UCSD-AML1 (cell line): ENCODE measurements around the gene ERC2.
"Not testable (repeated sequence)": the region's sequence is repeated elsewhere in the genome, so short reads cannot be mapped to it uniquely, and the experiment has no call there.

ENCODE experiments used
- DNase-seq: peaks from one replicate; lab custom pipeline; 2025; ENCODE audit not compliant: unreplicated experiment; lab: John Stamatoyannopoulos, UW

The ERC2 gene

DNA sequence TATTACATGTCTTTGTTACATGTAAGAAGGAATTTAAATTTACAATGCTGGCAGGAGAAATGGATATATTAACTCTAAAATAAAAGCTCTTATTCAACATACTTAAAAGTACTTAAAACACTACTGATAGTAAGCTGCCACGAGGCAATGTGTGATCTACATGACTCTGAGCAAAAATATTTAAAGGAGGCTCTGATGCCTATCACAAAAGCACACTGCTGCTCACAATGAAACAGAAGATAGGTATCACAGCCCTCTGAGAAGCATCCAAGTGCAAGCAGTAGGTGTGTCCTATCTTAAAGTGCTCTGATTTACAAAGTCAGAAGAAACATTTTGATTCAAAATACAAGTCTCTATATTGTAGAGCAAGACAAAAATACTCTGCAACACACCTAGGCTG lies 610.0 kb downstream of the ERC2 start:
- no peak for DNase-seq

DNA sequence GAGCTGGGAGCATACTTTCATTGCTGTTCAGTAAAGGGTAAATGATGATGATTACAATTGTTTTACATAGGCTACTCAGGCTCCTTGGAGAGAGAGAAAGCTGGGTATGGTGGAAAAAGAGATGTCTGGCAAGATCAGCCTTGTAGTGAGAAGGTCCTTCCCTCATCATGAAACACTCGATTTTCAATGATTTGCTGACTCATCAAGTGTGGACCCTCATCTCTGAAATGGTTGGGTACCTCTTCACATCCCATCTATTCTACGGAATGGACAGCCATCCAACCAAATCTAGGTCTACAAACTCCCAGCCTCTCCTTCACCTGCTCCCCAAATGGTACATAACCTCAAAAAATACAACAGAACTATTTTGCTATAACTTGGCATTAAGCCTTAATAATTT lies 610.6 kb downstream of the ERC2 start:
- DNase-seq = no peak

DNA sequence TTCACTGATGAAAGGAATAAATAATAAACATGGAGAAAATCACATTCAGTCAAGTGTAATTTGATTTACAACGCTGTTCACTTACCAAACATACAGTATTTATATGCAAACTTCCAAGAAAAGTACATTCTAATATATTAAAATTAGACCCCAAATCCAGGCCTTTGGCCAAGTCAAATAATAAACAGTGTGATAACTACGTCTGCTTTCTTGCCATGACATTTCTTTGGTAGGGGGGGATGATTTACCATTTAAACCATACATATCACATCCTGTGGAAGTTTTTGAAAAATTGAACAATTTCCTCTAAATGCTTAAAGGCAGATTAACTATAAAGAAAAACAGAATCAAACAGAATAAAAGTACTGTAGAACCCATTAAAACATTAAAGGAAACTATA lies 613.0 kb downstream of the ERC2 start:
- DNase-seq = no peak

DNA sequence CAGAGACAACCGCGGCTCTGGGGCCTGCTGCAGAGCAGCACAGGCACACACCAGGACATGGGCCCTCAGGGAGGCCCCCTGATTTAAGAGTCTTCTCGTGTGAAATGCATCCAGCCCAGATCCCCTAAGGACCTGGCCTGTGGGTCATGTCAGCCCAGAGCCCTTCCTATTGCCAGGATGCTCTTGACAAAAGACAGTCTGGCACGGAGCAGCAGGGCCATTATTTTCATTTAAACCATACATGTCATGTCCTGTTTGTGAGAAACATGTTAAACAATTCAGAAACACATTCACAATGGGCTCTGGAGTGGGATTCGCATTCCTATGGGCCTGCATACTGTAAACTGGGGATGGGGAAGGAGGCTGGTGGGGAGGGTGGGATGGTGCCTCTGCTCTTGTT lies 613.8 kb downstream of the ERC2 start:
- no peak for DNase-seq

DNA sequence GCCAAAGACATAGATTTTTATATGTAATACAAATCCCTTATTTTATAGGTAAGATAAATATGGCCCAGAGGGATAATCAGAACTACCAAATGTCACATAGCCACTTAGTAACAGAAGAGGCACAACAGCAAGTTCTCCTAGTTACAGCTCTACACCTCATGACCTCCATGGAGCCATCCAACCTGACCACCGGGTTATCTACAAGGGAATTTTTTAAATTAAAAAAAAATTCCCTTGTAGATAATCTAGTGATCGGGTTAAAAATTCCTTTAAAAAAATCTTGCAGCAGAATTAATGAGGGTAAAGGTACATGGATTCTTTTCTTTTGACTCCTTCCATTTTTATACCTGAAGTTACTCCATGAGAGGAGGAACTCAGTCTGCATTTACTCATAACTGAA lies 615.9 kb downstream of the ERC2 start:
- DNase-seq = no peak

DNA sequence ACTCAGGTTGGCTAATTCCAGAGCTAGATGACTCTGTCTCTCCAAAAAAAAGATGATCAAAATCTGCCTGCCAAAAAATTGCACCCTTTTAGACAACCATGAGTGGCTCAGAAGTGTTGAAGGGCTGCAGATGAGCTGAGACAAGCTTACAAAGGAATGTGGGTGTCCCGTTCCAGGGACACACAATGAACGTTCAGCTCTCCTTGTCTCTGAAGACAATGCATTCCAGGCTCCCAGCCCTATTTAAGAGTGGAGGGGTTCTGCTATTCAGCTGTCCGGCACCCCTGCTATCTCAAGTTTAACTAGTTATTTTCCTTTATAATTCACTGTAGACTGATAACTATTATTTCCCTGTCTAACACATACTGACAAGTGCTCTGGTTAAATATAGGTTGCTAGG lies 626.1 kb downstream of the ERC2 start:
- DNase-seq = no peak

DNA sequence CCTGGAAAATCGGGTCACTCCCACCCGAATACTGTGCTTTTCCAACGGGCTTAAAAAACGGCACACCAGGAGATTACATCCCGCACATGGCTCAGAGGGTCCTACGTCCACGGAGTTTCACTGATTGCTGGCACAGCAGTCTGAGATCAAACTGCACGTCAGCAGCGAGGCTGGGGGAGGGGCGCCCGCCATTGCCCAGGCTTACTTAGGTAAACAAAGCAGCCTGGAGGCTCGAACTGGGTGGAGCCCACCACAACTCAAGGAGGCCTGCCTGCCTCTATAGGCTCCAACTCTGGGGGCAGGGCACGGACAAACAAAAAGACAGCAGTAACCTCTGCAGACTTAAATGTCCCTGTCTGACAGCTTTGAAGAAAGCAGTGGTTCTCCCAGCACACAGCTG lies 636.4 kb downstream of the ERC2 start:
- not testable (repeated sequence) for DNase-seq

DNA sequence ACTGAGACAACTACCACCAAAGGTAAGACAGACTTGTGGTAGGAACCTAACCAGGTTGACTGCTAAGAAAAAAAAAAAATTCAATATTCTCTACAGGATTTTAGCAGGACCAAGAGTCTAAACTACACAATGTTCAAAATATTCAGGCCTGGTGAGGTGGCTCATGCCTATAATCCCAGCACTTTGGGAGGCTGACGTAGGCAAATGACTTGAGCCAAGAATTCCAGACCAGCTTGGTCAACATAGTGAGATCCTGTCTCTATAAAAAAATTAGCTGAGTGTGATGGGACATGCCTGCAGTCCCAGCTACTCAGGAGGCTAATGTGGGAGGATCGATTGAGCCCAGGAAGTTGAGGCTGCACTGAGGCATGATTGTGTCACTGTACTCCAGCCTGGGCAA lies 639.6 kb downstream of the ERC2 start:
- DNase-seq = no peak

DNA sequence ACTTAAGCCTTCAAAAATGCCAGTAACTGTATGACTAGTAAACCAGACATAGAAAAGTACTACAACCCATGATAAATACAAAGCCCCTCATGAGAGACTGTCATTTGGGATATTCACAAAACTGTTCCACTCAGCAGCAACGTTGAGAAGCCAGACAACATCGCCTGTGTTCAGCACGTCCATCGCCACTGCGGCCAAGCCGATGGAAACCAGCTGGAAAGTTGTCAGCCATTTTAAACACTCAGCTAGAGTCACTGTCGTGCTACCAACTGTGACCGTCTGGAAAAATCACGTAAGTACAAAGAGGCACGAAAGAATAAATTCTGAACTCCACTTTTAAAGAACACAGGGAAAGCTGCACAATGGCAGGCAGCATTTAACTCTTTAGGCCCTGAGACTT lies 640.5 kb downstream of the ERC2 start:
- no peak for DNase-seq

DNA sequence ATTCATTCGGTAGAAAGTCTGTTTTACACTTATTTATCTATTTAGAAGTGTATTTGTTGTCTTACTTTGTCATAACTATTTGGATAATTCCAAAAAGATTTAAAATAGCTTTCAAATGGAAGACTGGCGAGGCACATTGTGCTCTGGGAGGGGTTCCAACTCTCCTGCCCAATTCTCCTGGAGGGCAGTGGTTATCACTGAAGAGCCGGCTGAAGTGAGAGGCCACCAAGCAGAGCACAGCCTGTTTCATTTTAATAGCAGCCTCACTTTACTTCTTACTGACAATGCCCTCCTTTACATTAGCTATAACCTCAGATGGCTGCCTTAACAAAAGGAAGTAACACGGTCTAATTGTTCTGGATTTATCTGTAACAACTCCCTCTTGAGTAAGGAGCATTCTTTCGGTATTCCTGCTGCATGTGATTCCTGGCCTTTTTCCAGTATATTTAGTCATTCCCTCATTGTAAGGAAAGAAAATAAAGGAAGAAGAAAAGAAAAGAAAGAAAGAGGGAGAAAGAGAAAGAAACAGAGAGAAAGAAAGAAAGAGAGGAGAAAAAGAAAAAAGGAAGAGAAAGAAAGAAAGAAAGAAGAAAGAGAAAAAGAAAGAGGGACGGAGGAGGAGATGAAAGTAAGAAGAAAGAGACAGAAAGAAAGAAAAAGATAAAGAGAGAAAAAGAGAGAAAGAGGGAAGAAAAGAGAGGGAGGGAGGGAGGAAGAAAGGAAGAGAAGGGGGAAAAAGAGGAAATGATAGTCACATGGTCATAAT lies 641.4 kb downstream of the ERC2 start:
- DNase-seq = no peak

DNA sequence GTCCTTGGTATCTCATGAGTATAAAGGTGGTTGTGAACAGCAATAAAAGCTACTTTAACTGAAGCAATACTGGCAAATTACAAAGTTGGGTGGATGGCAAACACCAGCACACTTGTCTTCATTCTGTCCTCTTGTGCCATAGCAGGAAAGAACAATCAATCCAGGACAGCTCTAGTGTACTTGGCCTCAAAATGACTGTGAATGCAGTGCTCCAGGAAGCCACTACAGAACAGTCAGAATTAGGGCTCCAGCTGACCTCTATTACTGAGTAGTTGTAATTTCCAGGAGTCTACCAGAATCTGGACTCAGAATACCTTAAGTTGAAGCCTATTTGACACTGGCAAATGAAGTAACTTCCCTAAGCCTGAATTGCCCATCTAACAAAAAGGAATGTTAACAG lies 642.2 kb downstream of the ERC2 start:
- no peak for DNase-seq

DNA sequence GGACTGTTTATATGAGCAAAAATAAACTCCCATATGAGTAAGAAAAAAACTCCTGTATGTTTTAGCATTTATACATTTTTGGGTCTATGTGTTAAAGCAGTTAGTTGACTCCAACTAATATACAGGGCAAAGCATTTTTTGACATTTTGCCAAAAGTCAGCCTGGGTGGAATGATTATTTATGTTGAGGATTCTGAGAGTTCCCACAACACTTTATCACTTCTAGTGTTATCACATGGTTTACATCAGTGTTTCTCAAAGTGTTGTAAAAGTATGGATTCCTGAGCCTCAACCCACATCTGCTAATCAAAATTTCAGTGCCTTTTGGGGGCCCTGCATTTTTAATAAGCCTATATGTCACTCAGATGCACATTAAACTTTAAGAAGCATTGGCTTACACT lies 643.9 kb downstream of the ERC2 start:
- DNase-seq = no peak

DNA sequence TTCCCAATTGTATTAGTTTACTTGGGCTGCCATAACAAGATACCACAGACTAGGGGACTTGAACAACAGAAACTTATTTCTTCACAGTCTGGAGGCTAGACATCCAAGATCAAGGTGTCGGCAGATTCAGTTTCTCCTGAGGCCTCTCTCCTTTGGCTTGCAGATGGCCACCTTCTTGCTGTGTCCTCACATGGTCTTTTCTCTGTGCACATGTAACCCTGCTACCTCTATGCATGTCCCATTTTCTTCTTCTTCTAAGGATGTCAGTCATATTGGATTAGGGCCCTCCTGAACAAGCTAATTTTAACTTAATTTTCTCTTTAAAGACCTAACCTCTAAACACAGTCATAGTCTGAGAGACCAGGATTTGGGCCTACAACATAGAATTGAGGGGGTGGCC lies 644.4 kb downstream of the ERC2 start:
- DNase-seq = no peak

DNA sequence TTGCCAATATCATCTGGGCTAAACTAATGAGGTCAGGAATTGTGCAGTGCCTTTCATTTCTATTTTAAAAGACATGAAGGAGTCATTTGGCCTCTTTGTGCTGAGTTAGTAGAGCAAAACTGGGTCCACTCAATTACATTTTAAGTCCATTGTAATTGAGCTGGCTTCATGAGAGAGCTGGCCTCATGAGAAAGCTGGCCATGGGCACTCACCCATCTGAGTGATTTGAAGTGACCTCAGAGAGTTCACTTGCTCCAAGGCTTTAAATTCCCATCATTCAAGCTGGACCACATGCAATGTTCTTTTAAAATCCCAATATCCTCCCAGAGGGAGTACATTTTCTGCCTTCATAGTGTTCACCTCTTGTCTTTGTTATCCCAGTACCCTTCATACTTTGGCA lies 645.3 kb downstream of the ERC2 start:
- DNase-seq = no peak

DNA sequence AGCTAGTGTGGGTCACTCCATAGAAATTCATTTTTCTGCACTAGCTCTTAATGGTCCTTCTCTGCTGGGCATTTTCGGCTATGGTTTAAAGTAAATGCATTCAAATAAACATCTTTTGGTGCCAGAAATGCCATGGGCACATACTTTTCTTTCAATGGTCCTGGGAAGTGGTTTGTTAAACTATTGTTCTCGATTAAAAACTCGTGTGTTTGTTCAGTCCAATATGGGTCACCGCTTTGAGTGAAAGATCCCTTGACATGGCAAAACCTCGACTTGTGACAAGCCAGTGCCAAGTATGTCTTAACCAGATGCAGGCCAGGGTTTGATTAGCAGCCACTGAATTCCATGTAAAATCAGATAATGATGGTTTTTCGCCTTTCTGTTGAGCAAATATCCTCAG lies 649.3 kb downstream of the ERC2 start:
- no peak for DNase-seq

DNA sequence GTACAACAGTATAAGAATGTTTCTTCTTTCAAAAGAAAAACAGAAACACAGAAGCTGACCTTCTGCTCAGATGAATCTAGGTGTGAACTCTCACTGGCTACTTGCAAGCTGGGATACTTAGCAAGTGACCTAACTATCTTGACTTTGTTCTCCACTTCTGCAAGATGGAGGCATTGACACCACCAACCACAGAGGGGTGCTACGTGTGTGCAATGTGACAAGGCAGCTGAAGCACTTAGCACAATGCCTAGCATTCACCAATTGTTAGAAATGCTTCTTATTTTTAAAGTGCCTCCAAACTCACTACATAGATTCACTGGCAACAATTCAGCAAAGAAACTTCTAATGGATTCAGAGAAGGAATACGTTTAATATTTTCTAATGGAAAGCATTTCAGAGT lies 649.8 kb downstream of the ERC2 start:
- no peak for DNase-seq

DNA sequence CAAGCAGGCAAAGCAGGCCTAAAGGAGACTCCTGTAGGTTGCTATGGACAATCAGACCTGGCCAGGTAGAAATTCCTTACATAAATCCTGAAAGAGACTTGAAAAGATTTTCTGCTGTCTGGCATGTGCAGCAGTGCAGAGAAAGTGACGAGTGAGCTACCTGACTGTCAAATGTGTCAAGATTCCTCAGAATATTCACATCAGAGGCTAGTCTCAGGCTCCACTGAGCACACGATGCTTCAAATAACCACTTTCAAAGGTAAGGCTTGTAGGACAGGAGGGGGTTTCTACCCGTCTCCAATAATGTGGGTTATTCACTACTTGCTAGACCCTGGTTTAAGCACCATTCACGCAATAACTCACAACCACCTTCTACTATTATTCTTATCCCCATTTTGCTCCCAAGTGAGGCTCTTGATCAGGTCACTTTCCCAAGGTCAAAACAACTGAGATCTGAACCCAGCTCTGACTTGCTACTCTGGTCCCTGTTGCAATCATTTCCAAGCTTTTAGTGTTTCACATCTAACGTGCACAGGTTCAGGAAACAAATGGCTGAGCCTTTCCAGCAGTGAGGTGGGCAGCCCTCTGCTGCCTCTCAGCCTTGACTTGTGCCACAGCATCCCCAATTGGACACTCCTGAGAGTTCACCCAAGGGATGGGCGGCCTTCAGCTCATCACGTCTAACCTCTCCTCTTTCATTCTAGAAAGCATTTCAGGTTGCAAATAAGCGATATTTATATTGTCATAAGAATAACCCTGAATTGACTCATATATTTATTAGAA lies 651.3 kb downstream of the ERC2 start:
- no peak for DNase-seq

DNA sequence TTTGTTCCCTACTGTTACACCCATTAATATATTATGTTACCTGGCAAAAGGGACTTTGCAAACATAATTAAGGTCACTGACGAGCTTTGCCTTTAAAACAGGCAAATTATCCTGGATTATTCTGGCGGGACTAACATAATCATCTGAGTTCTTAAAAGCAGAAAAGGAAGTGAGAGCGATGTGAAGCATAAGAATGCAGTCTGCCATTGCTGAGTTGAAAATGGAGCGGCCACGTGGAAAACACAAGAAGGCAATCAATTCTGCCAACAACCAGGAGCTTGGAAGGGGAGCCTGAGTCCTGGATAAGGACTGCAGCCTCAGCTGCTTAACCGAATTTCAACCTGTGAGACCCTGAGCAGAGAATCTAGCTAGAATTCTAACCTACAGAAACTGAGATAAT lies 653.0 kb downstream of the ERC2 start:
- DNase-seq = no peak

DNA sequence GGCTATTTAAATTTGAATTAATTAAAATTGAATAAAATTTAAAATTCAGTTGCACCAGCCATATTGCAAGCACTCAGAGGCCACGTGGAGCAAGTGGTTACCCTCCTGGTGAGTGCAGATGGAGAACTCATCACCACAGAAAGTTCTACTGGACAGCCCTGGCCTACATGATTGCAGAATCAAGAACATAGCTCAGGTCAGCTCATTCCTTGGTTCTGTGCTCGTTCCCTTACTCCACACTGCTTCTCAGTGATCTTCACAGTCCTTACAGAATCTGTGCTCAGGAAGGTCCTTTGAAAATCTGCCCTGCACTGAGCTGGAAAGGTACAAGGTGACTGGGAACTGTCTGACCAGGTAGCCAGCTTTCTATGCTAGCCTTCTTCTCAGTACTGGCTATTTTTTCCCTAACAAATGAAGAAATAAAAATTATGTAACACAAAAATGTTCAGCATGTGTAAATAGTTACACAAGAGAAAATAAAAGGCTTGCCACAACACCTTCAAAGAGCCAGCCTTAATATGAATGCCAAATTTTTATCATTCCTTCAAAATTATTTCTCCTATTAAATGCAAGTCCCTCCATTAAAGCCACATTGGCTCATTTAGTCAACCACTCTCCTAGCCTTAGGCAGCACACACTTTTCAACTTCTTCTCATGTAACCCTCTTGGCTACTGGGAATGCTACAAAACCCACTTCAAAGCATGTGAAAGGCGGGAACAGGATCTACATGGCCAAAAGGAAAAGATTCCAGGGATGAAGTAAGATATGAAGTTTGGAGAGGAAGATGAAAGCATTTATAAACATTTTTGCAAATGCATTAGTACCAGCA lies 654.8 kb downstream of the ERC2 start:
- DNase-seq = no peak

DNA sequence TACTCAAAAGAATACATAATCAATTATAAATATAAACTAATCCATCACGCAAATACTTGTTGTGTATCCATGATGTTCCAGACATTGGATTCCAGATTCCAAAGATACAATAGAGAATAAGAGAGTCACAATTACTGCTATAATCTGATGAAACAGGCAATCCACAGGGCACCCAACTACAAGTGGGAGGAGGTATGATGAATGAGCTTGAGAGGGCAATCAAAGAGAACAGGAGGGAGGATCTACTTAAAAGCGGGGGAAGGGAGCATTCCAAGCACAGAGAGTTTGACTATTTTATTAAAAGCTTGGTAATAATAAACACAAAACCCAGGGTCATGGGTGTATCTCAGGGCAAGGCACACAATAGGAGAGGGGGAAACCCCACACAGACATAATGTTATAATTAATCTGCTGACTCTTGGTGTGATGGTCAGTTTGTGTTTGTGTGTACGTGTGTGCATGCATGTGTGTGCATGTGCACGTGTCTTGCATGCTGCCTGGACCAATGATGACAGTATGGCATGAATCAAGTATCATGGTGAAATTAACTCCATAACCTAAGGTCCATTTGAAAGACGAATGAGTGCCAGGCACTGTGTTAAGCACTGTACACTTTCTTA lies 655.8 kb downstream of the ERC2 start:
- DNase-seq = no peak

DNA sequence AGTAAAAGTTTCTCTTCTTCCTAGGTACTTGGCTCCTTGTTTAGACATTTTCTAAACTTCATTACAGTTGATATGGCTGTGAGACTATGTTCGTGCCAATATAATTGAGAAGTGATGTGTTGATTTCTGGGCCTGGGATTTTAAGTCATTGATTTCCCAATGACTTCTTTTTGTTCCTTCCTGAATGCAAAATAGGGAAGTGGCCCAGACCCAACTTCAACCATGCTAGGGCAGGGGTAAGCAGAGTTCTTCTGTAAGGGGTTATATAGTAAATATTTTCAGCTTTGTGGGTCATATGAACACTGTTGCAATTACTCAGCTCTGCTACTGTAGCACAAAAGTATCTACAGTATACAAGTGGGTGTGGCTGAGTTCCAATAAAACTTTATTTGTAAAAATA lies 661.1 kb downstream of the ERC2 start:
- no peak for DNase-seq
